BLaER1 treated with 17β-estradiol and CSF1 and Interleukin-3, amounts not matched to agents 10 nM and 100 nM (cell line): ENCODE results near the gene HERC3.

Source experiments
- H3K27ac ChIP-seq, 11 experiments: shearing (Covaris generic); formaldehyde crosslinking; 2 replicates each; pipeline ENCODE4 v1.8.1; 2022
- H3K27me3 ChIP-seq, 11 experiments: shearing (Covaris generic); formaldehyde crosslinking; 2 replicates each; pipeline ENCODE4 v1.8.1; 2022
- H3K36me3 ChIP-seq, 11 experiments: shearing (Covaris generic); formaldehyde crosslinking; 2 replicates each; pipeline ENCODE4 v1.8.1; 2022
- H3K4me1 ChIP-seq, 10 experiments: shearing (Covaris generic); formaldehyde crosslinking; 2 replicates each; pipeline ENCODE4 v1.8.1; 2022
- H3K4me2 ChIP-seq, 11 experiments: shearing (Covaris generic); formaldehyde crosslinking; 2 replicates each; pipeline ENCODE4 v1.8.1; 2022
- H3K4me3 ChIP-seq, 10 experiments: shearing (Covaris generic); formaldehyde crosslinking; 2 replicates each; pipeline ENCODE4 v1.8.1; 2022
- H3K9ac ChIP-seq, 11 experiments: shearing (Covaris generic); formaldehyde crosslinking; 2 replicates each; pipeline ENCODE4 v1.8.1; 2022
- H3K9me3 ChIP-seq, 11 experiments: shearing (Covaris generic); formaldehyde crosslinking; replicated peaks in 1 of 11; 2 replicates each; pipeline ENCODE4 v1.8.1; 2022
- H4K20me1 ChIP-seq, 11 experiments: shearing (Covaris generic); formaldehyde crosslinking; 2 replicates each; pipeline ENCODE4 v1.8.1; 2022
- Cebpa-rat ChIP-seq, 11 experiments: shearing (Covaris generic); IDR thresholded peaks; 2 replicates each; pipeline ENCODE4 v1.8.1; 2022

HERC3 gene

DNA sequence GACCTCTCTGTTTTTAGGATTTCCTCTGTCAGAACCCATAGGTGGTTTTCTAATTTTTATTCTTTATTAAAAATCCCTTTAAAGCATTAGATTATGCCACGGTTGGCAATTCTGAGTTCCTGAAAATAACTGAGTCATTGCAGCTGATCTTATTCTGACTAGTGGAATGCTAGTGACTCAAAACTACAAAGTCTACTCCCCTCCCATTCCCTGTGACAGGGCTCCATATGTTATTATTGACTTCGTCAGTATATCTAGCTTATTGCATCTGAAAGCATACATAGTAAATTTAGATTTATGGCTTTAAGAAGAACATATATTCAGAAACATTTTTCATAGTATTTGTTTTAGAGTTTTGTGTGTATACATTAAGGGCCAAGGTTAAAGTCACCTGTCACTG lies 38.5 kb downstream of the HERC3 start:
- Histone ChIP-seq H3K27me3 (no peaks in the 10 kb centered on the region), H3K9ac (no peak overlapping the region), H3K4me3 (no peak overlapping the region), H4K20me1 (peaks cover 0 to 5% (median 0%) of the 10 kb centered on the region in 11 experiments; a peak in 2 of 22 replicates), H3K27ac (no peak overlapping the region), H3K9me3 (peaks cover 20 to 38% (median 31%) of the 10 kb centered on the region in 11 experiments), H3K4me1 (peaks cover 0 to 8% (median 0%) of the 10 kb centered on the region in 10 experiments; a peak in 2 of 20 replicates), H3K4me2 (0 out of 22 replicates have a peak overlapping the region, but pooled peaks of 1 of the 11 experiments have one; percentile 22), H3K36me3 (peaks cover 0 to 29% (median 10%) of the 10 kb centered on the region in 11 experiments; a peak in 8 of 22 replicates)
- no peak for TF ChIP-seq Cebpa-rat (IDR thresholded peaks at IDR 0.05)

DNA sequence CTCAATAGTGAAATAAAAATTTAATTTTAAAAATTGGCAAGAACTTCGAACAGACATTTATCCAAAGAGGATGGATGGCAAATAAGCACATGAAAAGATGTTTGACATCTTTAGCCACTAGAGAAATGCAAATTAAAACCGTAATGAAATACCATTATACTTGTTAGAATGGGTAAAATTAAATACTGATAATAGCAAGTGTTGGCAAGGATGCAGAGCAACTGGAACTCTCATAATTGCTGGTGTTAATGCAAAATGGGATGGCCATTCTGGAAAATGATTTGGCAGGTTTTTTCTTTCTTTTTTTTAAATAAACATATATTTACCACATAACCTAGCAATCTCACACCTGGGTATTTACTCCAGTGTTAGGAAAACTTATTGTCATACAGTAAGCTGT lies 51.7 kb downstream of the HERC3 start:
- Histone ChIP-seq H3K4me1 (peaks cover 0 to 15% (median 3%) of the 10 kb centered on the region in 10 experiments; a peak in 4 of 20 replicates), H3K9me3 (peaks cover 4 to 30% (median 22%) of the 10 kb centered on the region in 11 experiments; a peak in 19 of 22 replicates), H3K27ac (no peak overlapping the region), H4K20me1 (peaks cover 0 to 37% (median 0%) of the 10 kb centered on the region in 11 experiments; a peak in 3 of 22 replicates), H3K4me3 (no peak overlapping the region), H3K36me3 (no peaks in the 10 kb centered on the region), H3K9ac (no peak overlapping the region), H3K4me2 (no peak overlapping the region), H3K27me3 (no peaks in the 10 kb centered on the region)
- no peak for TF ChIP-seq Cebpa-rat (IDR thresholded peaks at IDR 0.05)

DNA sequence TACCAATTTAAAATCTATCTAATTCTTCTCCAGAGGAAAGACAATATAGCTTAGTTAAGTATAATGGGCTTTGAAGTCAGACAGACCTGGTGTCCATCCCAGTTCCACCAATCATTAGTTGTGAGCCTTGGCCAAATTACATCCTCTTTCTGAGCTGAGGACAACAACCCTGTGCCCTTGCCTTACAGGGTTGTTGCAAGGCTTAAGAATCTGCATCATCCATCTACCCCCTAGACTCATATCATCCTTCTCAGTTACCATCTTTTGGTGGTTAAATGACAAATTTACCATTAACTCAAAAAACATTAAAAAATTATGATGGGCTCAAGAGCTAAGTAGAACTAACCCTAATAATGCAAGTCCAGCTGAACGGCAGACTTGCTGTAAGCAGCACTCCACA lies 53.7 kb downstream of the HERC3 start:
- no peak overlapping the region for H3K4me2 ChIP-seq
- no peaks in the 10 kb centered on the region for H3K27me3 ChIP-seq
- no peak overlapping the region for H3K27ac ChIP-seq
- H3K36me3 ChIP-seq: peaks cover 0 to 7% (median 0%) of the 10 kb centered on the region in 11 experiments; a peak in 1 of 22 replicates
- H3K4me3 ChIP-seq: no peak overlapping the region
- peaks cover 0 to 55% (median 0%) of the 10 kb centered on the region in 11 experiments; a peak in 3 of 22 replicates for H4K20me1 ChIP-seq
- peaks cover 0 to 10% (median 3%) of the 10 kb centered on the region in 10 experiments; a peak in 4 of 20 replicates for H3K4me1 ChIP-seq
- TF ChIP-seq Cebpa-rat (IDR thresholded peaks at IDR 0.05): no peak
- no peak overlapping the region for H3K9ac ChIP-seq
- H3K9me3 ChIP-seq: peaks cover 3 to 17% (median 7%) of the 10 kb centered on the region in 11 experiments; a peak in 12 of 22 replicates

DNA sequence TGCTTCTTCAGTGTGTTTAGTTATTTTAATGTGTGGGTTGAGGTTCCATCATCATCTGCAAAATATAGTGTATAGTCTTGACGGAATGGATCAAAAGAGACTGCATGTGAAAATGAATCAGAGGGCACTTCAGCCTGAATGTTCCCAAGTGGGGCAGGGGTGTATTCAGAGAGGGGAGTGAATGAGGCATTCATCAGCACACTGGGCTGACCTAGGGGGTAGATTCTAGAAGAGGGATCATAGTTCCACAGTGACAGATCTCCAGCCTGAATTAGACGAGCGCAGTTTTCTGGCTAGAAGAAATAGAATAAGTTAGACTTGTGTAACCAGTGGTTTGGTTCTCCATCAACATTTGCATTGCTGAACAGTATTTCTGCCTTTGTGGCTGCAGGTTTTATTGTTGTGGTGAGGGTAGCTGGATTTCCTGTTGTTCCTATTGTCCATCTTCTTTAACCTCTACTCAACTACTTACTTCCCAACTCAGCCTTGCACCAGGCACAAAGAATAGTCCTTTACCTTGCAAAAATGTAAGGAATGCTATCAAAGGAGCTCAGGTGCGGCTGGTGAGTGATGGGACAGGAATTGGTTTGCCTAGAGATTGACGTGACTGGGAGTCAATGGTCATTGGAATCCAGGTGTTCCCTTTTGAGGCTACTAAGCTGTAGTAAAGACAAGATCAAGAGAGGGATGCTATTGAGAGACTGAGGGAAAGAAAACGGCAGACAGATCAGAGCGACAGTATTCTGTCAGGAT lies 54.4 kb downstream of the HERC3 start:
- no peak for TF ChIP-seq Cebpa-rat (IDR thresholded peaks at IDR 0.05)
- H3K4me1 ChIP-seq: peaks cover 0 to 3% (median under 1%) of the 10 kb centered on the region in 10 experiments; a peak in 3 of 20 replicates
- H3K36me3 ChIP-seq: peaks cover 0 to 12% (median 0%) of the 10 kb centered on the region in 11 experiments; a peak in 2 of 22 replicates
- no peak overlapping the region for H3K9ac ChIP-seq
- no peaks in the 10 kb centered on the region for H3K27me3 ChIP-seq
- H4K20me1 ChIP-seq: peaks cover 0 to 55% (median 0%) of the 10 kb centered on the region in 11 experiments; a peak in 3 of 22 replicates
- no peak overlapping the region for H3K27ac ChIP-seq
- peaks cover 3 to 15% (median 7%) of the 10 kb centered on the region in 11 experiments; a peak in 12 of 22 replicates for H3K9me3 ChIP-seq
- no peak overlapping the region for H3K4me2 ChIP-seq
- no peak overlapping the region for H3K4me3 ChIP-seq

DNA sequence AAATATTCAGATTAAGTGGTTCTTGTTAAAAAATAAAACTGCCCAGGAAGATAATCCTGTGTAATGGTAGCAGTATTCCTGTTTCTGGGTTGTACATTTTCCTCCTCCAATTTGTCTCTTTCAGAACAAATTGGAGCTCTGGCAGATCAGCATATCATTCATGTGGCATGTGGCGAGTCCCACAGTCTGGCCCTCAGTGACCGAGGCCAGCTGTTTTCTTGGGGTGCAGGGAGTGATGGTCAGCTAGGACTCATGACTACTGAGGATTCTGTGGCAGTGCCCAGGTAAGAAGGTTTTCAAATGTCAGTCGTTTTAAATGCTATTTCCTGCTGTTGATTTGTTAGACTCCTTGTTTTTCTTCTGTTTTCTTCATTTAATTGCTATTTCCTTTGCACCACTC lies 57.4 kb downstream of the HERC3 start:
- no peaks in the 10 kb centered on the region for H3K9me3 ChIP-seq
- peaks cover 0 to 55% (median 0%) of the 10 kb centered on the region in 11 experiments; a peak in 3 of 22 replicates for H4K20me1 ChIP-seq
- no peak for TF ChIP-seq Cebpa-rat (IDR thresholded peaks at IDR 0.05)
- no peak overlapping the region for H3K9ac ChIP-seq
- H3K4me2 ChIP-seq: no peak overlapping the region
- H3K27ac ChIP-seq: no peak overlapping the region
- no peak overlapping the region for H3K4me3 ChIP-seq
- peaks cover 0 to 38% (median 21%) of the 10 kb centered on the region in 11 experiments; a peak in 18 of 22 replicates for H3K36me3 ChIP-seq
- H3K4me1 ChIP-seq: no peaks in the 10 kb centered on the region
- H3K27me3 ChIP-seq: no peaks in the 10 kb centered on the region

DNA sequence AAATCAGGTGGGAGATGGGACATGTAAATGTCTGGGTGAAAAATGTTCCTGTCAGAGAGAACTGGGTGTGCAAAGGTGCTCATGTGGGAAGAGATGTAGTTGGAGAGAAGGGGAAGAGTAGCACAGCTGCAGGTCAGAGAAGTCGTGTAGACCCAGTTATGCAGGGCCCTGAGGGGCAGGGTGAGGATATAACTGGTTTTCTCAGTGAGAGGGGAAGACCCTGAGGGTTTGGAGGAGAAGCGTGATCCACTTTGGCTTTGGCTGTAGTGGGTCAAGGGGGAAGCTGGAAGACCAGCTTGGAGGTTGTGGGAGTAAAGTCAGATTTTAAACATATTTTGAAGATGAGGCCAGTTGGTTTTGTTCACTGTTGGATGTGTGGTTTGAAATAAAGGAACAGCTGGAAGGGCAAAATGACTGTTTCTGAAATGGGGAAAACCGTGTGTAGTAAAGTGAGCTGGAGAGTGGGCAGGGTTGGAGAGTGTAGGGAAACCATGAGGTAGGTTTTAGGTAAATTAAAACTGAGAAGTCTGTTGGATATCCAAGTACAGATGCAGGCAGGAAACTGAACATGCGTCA lies 61.2 kb downstream of the HERC3 start:
- peaks cover 16 to 75% (median 42%) of the 10 kb centered on the region in 11 experiments for H3K36me3 ChIP-seq
- TF ChIP-seq Cebpa-rat (IDR thresholded peaks at IDR 0.05): no peak
- no peak overlapping the region for H3K4me2 ChIP-seq
- H4K20me1 ChIP-seq: peaks cover 0 to 22% (median 0%) of the 10 kb centered on the region in 11 experiments; a peak in 3 of 22 replicates
- H3K9ac ChIP-seq: no peak overlapping the region
- no peaks in the 10 kb centered on the region for H3K9me3 ChIP-seq
- H3K4me3 ChIP-seq: no peak overlapping the region
- H3K27me3 ChIP-seq: no peaks in the 10 kb centered on the region
- no peak overlapping the region for H3K27ac ChIP-seq
- 0 out of 20 replicates have a peak, but pooled peaks cover 0 to 3% (median 0%) of the 10 kb centered on the region in 10 experiments for H3K4me1 ChIP-seq

DNA sequence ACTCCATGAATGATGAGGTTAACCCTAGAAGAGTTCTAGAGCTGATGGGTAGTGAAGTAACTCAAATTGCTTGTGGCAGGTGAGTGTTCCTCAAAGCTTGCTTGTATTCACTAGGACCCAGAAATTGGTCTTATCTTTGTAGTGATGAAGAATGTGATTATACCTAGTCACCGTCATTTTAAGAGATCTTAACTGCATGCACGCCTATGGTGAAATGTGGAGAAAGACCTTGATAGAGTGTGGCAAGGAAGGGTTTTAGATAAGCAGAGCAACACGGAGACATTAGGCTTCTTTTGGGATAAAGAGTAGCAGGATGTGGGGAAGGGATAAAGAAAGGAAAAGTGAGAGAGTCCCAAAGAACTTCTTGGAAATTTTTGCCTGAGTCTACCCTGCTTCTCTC lies 62.9 kb downstream of the HERC3 start:
- Histone ChIP-seq H3K4me2 (no peak overlapping the region), H4K20me1 (peaks cover 0 to 6% (median 0%) of the 10 kb centered on the region in 11 experiments; a peak in 1 of 22 replicates), H3K9me3 (no peaks in the 10 kb centered on the region), H3K27ac (no peak overlapping the region), H3K9ac (no peak overlapping the region), H3K36me3 (peaks cover 16 to 82% (median 42%) of the 10 kb centered on the region in 11 experiments), H3K4me1 (0 out of 20 replicates have a peak, but pooled peaks cover 0 to 3% (median 0%) of the 10 kb centered on the region in 10 experiments), H3K4me3 (no peak overlapping the region), H3K27me3 (no peaks in the 10 kb centered on the region)
- TF ChIP-seq Cebpa-rat (IDR thresholded peaks at IDR 0.05): no peak

DNA sequence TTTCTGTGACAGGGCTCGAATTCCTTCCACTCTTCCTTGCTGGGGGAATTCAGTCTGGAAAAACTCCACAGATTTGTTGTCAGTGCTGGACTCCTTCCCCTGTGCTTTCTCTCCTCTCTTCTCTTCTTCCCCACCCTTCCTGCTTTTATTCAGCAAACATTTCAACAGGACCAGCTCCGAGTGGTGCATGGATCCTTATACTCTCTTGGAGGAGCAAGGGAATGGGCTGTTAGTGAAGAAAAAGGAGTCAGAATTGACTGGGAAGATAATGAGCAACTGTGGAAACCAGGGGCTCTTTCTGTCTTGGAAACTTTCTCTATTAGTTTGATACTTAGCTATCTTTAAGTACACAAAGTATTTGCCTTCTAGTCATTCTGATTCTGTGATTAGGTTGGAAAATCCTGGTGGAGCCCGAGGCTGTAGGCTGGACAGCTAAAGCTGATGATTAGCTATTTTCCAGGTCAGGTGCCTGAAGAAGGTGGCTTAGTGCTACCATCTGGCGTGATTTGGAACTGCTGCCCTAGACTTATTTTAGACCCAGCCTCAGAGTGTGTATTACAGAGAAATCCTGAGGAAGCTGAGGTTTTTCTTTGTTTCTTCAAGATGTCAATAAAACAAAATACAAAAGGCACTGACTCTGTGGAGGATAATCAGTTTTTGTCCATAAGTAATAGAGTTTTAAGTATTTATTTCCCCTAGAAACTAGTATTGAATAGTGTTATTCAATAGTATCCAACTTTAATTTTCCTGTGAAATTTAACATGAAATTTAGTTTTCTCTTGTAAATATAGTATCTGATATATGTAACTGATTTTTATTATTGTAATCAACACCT lies 67.0 kb downstream of the HERC3 start:
- no peak overlapping the region for H3K9ac ChIP-seq
- no peak overlapping the region for H3K4me2 ChIP-seq
- no peaks in the 10 kb centered on the region for H3K9me3 ChIP-seq

More for the DNA sequence above, 67.0 kb downstream of the HERC3 start:
- no peaks in the 10 kb centered on the region; a peak in 1 of 22 replicates for H4K20me1 ChIP-seq
- no peak overlapping the region for H3K4me3 ChIP-seq
- no peak overlapping the region for H3K27ac ChIP-seq
- H3K4me1 ChIP-seq: 0 out of 20 replicates have a peak, but pooled peaks cover 0 to 3% (median 0%) of the 10 kb centered on the region in 10 experiments
- H3K36me3 ChIP-seq: peaks cover 23 to 91% (median 36%) of the 10 kb centered on the region in 11 experiments
- no peaks in the 10 kb centered on the region for H3K27me3 ChIP-seq
- TF ChIP-seq Cebpa-rat (IDR thresholded peaks at IDR 0.05): no peak
